OCI-LY7 (cell line): ENCODE data around the gene CACNA1B. TPM values are rescaled to one million over a fixed set of nuclear protein-coding genes. Genes with fewer than 3 reads are reported as not detected.

Source experiments
- BruUV-seq: library from RNA; stranded (reverse); fragments of 400-500 nt; replicated peaks from 2 replicates; lab custom pipeline; 2021; lab: Mats Ljungman, UMichigan
- CTCF ChIA-PET: fragments of 300-600 bp; sonication (Branson Sonifier 250); formaldehyde crosslinking; loops from one replicate; lab custom pipeline; 2022; ENCODE audit warnings: antibody characterized with exemption; ENCODE audit not compliant: unreplicated experiment; lab: Charles Lee
- POLR2A ChIA-PET: fragments of 300-600 bp; sonication (Branson Sonifier 250); formaldehyde crosslinking; loops from one replicate; lab custom pipeline; 2022; ENCODE audit warnings: antibody characterized with exemption; lab: Charles Lee
- DNase-seq: peaks from one replicate; pipeline ENCODE4 v3.0.0-alpha.2; 2015; ENCODE audit warnings: low spot score
- H2AFZ ChIP-seq: fragments of 200-600 bp; sonication (generic), shearing (Covaris generic); 2 replicates; pipeline ENCODE4 v1.6.1; 2014; ENCODE audit warnings: mild to moderate bottlenecking, antibody characterized with exemption, low read length, moderate library complexity
- H3K27ac ChIP-seq: fragments of 200-600 bp; sonication (generic); 2 replicates; pipeline ENCODE4 v1.5.1; 2014; ENCODE audit warnings: mixed run types, low read depth, mild to moderate bottlenecking, moderate library complexity, low read length, inconsistent platforms; ENCODE audit not compliant: poor library complexity, severe bottlenecking
- H3K36me3 ChIP-seq: fragments of 200-600 bp; sonication (generic); 2 replicates; pipeline ENCODE4 v1.6.1; 2014; ENCODE audit warnings: mild to moderate bottlenecking, antibody characterized with exemption, low read length, moderate library complexity, mixed read lengths; ENCODE audit not compliant: insufficient read depth
- H3K4me1 ChIP-seq: fragments of 200-600 bp; sonication (generic); 2 replicates; pipeline ENCODE4 v1.5.1; 2014; ENCODE audit warnings: mild to moderate bottlenecking, low read length; ENCODE audit not compliant: insufficient read depth, poor library complexity, severe bottlenecking
- H3K4me2 ChIP-seq: fragments of 200-600 bp; sonication (generic); 2 replicates; pipeline ENCODE4 v1.6.1; 2014; ENCODE audit warnings: mild to moderate bottlenecking, low read length
- H3K4me3 ChIP-seq: fragments of 200-600 bp; sonication (generic); 2 replicates; pipeline ENCODE4 v1.5.1; 2014; ENCODE audit warnings: mild to moderate bottlenecking, low read depth, low read length; ENCODE audit not compliant: poor library complexity, severe bottlenecking
- H3K79me2 ChIP-seq: fragments of 200-600 bp; sonication (generic); 2 replicates; pipeline ENCODE4 v1.6.1; 2016; ENCODE audit warnings: low read depth, mild to moderate bottlenecking, low read length, moderate library complexity, mixed read lengths; ENCODE audit not compliant: insufficient read depth
- H3K9me2 ChIP-seq: fragments of 200-600 bp; sonication (generic); 2 replicates; pipeline ENCODE4 v1.6.1; 2016; ENCODE audit warnings: mild to moderate bottlenecking, low read length, mixed read lengths; ENCODE audit not compliant: insufficient read depth
- H3K9me3 ChIP-seq: fragments of 200-600 bp; sonication (generic); 2 replicates; pipeline ENCODE4 v1.6.1; 2014; ENCODE audit warnings: mild to moderate bottlenecking, mixed run types, low read length, mixed read lengths
- H4K20me1 ChIP-seq: fragments of 200-600 bp; sonication (generic); 2 replicates; pipeline ENCODE4 v1.6.1; 2014; ENCODE audit warnings: mild to moderate bottlenecking, antibody characterized with exemption, low read length, moderate library complexity, mixed read lengths; ENCODE audit not compliant: insufficient read depth
- EZH2phosphoT487 ChIP-seq: fragments of 200-600 bp; sonication (generic); IDR thresholded peaks from 2 replicates; pipeline ENCODE4 v1.6.1; 2018; ENCODE audit warnings: low read depth, borderline replicate concordance, mild to moderate bottlenecking, mixed run types, antibody characterized with exemption, low read length, moderate library complexity, mixed read lengths
- intact Hi-C: fragments of 100-400 bp; cut with micrococcal nuclease; formaldehyde crosslinking; loops from one replicate; pipeline ENCODE4 v1.10.0; 2022; ENCODE audit not compliant: unreplicated experiment
- total RNA-seq, 2 experiments: library from RNA; depleted of rRNA in 1 of 2; stranded (reverse); fragments of >200 nt in 1 of 2; shearing (Covaris generic) in 1 of 2; gene quantifications; 2 replicates each; pipeline ENCODE4 v1.2.3, GENCODE V29; 2014 to 2022
- TF ChIP-seq, protein P1 (sequence below): fragments of 200-600 bp; sonication (generic); conservative IDR thresholded peaks from 2 replicates; pipeline ENCODE4 v1.5.1; 2014; ENCODE audit warnings: mild to moderate bottlenecking, antibody characterized with exemption, low read length, moderate library complexity, mixed read lengths

CACNA1B gene
- total RNA-seq, 2 experiments from 2014 or later = not detected

GRCh38 chr9:138009803-138010690 is 132.5 kb downstream of the CACNA1B start:
- H3K9me3 ChIP-seq = no peaks in the 10 kb centered on the region
- no peak for TF ChIP-seq EZH2phosphoT487
- TF ChIP-seq, protein P1, sequence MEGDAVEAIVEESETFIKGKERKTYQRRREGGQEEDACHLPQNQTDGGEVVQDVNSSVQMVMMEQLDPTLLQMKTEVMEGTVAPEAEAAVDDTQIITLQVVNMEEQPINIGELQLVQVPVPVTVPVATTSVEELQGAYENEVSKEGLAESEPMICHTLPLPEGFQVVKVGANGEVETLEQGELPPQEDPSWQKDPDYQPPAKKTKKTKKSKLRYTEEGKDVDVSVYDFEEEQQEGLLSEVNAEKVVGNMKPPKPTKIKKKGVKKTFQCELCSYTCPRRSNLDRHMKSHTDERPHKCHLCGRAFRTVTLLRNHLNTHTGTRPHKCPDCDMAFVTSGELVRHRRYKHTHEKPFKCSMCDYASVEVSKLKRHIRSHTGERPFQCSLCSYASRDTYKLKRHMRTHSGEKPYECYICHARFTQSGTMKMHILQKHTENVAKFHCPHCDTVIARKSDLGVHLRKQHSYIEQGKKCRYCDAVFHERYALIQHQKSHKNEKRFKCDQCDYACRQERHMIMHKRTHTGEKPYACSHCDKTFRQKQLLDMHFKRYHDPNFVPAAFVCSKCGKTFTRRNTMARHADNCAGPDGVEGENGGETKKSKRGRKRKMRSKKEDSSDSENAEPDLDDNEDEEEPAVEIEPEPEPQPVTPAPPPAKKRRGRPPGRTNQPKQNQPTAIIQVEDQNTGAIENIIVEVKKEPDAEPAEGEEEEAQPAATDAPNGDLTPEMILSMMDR = no peak
- intact Hi-C loops = no loop called here
- ChIA-PET POLR2A (no interaction called here), CTCF (no interaction called here)
- H3K79me2 ChIP-seq = no peaks in the 10 kb centered on the region
- H3K27ac ChIP-seq = no peak overlapping the region
- no peaks in the 10 kb centered on the region for H3K36me3 ChIP-seq
- no peak overlapping the region for H2AFZ ChIP-seq
- BruUV-seq = no TSS peak
- no peak overlapping the region for H3K4me2 ChIP-seq
- no peaks in the 10 kb centered on the region for H3K9me2 ChIP-seq
- no peak overlapping the region for H3K4me3 ChIP-seq
- no peaks in the 10 kb centered on the region for H4K20me1 ChIP-seq
- no peak for DNase-seq
- H3K4me1 ChIP-seq = no peaks in the 10 kb centered on the region

DNA sequence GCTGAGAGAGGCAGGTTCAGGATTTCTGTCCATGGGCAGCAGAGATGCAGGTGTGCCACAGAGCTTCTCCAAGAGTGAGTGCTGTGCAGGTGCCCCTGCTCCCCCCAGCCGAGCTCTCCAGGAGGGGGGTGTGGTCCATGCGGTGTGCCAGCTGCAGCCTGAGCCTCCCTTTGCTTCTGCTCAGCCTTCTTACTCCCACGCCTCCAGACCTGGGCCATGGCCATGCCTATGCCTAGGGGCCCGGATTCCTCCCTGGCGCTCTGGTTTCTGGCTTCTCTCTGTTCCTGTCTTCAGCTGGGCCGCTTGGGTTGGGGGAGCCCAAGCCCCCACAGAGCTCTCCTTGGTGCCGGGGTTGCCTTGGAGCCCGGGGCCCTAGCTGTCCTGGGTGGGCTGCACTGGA is 133.3 kb downstream of the CACNA1B start:
- no peaks in the 10 kb centered on the region for H3K9me3 ChIP-seq
- intact Hi-C loops = no loop called here
- no peaks in the 10 kb centered on the region for H3K79me2 ChIP-seq
- no peak overlapping the region for H3K4me3 ChIP-seq
- no peaks in the 10 kb centered on the region for H3K9me2 ChIP-seq
- H2AFZ ChIP-seq = no peak overlapping the region
- H3K36me3 ChIP-seq = no peaks in the 10 kb centered on the region
- ChIA-PET CTCF (no interaction called here), POLR2A (no interaction called here)
- no peaks in the 10 kb centered on the region for H3K4me1 ChIP-seq
- no TSS peak for BruUV-seq
- TF ChIP-seq, protein P1 = no peak
- no peak for TF ChIP-seq EZH2phosphoT487
- no peak for DNase-seq
- H3K4me2 ChIP-seq = no peak overlapping the region
- no peak overlapping the region for H3K27ac ChIP-seq
- H4K20me1 ChIP-seq = no peaks in the 10 kb centered on the region

DNA sequence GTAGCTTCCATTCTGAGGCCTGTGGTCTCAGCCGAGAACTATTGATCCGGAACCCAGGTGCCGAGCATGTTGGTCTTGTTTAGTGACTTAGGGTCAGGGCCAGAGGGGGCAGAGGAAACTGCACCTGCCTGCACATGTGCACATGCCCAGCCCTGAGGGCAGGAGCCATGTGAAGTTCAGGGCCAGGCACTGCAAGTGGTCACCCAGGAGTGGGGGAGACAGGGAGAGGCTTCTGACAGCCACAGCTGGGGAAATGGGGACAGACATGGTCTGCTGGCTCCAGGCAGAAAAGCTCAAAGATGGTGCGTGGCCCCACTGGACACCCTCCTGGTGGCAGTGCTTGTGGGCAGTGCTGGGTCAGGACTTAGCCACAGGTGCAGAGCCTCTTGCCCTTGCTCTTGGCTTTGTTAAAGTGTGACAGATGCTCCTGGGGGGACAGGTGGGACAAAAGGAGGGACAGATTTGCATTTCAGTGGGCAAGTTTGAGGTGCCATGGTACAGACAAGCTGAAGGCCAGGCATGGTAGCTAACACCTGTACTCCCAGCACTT is 134.4 kb downstream of the CACNA1B start:
- Histone ChIP-seq H3K9me3 (no peaks in the 10 kb centered on the region), H3K4me1 (no peaks in the 10 kb centered on the region), H2AFZ (no peak overlapping the region), H3K27ac (no peak overlapping the region), H4K20me1 (no peaks in the 10 kb centered on the region), H3K4me2 (no peak overlapping the region), H3K79me2 (no peaks in the 10 kb centered on the region), H3K9me2 (no peaks in the 10 kb centered on the region), H3K4me3 (no peak overlapping the region), H3K36me3 (no peaks in the 10 kb centered on the region)
- TF ChIP-seq EZH2phosphoT487 = no peak
- TF ChIP-seq, protein P1 = no peak
- POLR2A ChIA-PET = no interaction called here
- DNase-seq = no peak
- intact Hi-C loops = no loop called here
- CTCF ChIA-PET = no interaction called here
- no TSS peak for BruUV-seq
